GM21367 (cell line): ENCODE results near the gene CCDC86.

Source experiments
- ATAC-seq: cut with Tn5 transposase; IDR thresholded peaks from one replicate; pipeline ENCODE4 v1.9.1; 2021; ENCODE audit not compliant: unreplicated experiment

The CCDC86 gene

DNA sequence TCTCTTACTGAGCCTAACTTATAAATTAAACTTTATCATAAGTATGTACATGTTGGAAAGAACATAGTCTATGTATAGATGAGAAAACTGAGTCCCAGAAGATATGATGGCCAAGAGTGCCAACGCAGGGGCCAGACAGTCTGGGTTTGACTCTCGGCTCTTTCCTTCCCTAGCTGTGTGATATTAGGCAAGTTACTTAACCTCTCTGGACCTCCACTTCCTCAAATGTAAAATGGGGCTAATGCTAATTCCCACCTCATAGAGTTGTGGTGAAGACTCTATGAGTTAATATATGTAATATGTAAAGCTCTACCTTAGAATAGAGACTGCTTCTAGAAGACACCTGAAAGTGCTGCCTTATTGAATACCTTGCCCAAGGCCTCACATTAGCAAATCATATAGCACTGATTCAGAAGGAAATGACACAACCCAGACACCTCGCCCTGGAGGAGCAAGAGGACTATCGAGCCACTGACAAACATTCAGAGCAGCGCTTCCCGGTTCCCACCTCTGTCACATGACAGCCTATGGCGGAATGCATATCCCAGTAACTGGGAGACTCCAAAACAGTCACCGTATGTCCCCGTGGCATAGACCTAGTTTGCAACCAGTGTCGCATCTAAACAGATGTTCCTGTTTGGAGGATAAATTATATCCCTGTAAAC, 11.3 kb upstream of the CCDC86 start:
- no peak for ATAC-seq

DNA sequence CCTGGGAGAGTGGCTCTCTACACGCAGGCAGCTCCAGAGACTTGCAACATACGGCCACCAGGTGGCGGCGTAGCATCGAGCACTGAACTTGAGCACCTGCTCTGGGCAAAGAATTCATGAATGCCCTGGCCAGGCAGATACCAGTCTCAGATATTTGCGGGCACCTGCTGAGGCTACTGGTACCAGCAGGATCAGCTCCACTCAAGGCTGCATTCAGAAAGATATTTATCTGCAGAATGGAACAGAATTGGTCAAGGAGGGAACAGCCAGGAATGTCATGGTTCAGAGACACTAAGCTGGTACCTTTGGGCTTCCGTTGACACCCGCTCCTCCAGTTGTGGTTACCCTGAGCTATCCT, 10.8 kb upstream of the CCDC86 start:
- ATAC-seq, result no peak

DNA sequence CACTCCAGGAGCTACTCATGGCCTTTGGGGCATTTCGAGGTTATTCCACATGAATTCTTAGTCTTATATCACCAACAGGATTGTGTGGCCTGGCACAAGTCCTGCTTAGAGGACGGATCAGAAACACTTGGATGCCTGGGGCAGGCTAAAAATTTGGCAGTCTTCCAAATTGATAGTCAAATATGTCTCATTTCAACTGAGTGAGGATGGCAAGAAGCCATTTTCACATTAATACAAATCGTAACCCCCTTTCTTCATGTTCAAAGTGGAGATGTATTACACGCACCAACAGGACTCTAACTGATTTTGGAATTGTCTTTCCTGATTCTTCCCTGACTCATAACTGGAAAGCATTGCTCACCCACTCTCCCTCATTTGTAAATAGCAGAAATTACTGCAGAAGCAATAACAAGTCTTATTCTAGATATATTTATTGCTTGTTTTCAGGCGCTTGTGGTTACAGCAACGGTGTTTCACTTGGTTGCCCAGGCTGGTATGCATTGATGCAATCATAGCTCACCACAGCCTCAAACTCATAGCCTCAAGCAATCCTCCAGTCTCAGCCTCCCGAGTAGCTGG, 10.3 kb upstream of the CCDC86 start:
- ATAC-seq, result no peak

DNA sequence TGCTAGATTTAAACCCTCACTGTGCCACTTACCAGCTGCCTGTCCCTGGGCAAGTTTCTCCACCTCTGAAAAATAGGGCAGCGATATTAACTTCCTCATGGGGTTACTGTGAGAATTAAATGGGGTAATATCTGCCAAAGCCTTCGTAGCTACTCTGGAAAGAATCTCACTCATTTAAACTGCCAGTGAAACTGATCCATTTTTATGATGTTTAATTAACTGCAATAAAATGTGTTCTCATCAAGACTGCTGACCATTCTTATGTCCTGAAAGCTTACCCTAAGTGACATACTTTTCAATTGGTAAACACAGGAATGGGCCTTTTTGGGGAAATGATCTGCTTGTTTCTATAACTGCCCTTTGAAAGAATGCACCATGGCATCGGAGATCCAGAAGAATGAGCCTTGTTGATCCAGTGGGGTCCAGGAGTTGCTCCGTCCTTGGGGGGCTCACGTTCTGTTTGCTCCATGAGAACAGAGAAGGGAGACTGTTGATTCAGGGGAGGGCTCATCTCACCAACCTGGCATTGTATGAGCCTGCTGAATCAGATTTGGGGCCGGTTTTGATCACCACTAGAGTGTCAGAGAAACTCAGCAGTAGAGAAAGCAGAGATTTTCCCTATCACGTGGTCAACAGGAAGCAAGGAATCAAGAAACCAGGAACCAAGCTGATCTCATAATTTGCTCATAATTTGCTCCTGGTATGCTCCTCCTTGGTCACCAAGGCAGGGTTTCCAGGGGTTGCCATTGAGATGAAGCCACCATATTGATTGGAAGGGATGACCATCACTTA, 7.0 kb upstream of the CCDC86 start:
- ATAC-seq, result no peak

- ATAC-seq, result no peak
Measured at GRCh38 chr11:60835534-60835846, 6.4 kb upstream of the CCDC86 start.

DNA sequence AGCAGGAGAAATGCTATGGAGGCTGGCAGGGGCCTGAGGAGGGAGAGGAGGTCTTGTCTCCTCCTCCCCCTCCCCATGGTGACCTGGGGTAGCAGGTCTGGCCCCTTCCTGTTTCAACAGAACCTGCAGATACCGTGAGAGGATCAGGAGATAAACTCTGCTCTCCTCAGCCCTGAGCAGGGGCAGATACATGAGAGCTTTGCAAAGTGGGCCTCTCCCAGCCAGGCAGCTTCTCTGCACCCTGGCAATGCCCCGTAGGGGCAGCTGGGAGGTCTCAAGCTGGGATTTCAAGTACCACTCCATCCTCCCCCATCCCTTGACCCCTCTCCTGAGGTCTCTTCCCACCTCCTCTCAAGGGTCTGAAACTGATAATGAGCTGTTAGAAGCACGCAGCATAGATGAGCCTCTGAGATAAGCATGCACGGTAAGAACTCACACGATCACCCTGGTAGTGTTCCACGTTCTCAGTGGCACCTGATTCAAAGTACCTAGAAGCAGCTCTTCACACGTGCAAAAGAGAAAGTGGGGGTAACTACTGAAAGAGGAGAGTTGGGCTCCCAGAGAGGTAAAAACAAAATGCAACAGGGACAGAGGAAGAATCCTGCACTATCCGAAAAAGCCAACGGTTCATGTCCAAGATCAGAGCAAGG, 4.9 kb upstream of the CCDC86 start:
- no peak for ATAC-seq

DNA sequence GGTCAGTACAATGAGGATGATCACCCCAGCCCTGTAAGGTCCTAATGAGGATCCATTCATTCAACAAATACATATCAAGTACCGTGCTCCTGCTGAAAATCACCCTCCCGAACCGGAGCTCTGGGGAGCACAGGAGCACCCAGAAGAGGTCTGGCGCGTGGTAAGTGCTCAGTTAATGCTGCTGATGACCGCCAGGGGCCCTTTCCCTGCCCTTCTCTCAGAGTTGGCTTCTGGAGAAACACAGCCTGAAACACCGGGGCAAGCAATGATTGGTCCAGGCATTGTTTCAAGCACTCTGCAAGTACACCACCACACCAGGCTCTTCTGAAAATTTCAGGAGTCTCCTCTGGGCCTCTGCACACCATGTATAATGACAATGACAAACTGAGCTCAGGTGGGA, 3.8 kb upstream of the CCDC86 start:
- ATAC-seq, result no peak

- no peak for ATAC-seq
Measured at GRCh38 chr11:60840470-60841430, 1.2 kb upstream of the CCDC86 start.

GRCh38 chr11:60842668-60843600, 1.0 kb downstream of the CCDC86 start:
- no peak for ATAC-seq

DNA sequence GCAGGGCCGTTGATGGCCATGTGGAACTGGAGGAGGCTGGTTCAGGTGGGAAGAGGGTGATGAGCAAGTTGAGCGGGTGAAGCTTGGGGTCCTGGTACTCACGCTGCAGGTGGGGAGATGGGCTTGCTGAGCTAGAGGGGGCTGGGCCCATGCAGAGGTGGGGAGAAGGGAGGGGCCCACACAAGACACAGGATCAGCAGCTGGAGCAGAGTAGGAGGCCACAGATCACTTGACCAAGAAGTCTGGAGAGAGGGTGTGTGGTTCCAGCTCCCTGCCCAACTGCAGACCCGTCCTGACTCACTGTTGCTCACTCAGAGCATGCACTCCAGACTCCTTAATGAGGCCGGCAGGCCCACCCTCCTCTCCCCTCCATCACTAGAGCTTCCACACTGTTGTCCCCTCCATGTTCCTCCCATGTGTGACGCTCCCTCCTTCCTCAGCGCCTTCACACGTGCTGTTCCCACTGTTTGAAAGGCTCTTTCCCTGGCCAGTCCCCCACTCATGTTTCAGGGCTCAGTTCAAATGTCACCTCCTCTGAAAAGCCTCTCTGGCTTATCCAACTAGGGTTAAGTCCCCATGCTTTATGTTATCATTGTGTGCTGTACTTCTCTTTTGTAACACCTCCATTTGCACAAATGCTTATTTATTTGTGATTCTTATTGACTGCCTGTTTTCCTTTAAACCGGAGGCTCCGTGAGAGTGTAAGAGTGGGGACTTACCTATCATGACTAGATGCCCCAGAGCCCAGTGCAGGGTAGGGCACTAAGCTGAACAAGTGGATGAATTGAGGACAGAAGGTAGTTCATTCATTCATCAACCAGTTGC, 2.3 kb downstream of the CCDC86 start:
- ATAC-seq, result no peak

DNA sequence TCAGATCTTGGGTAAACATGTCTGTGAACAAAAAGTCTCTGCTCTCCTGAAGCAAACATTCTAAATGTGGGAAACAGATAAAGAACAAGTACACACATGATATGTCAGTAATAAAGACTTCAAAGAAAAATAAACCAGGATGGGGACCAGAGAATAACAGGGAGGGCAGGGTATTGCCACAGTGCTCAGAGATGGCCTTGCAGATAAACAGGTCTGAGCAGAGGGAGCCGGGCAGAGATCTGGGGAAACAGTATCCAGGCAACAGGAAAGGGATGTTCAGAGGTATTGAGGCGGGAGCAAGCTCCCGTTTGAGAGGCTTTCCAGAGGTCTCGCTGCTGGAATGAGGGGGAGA, 2.9 kb downstream of the CCDC86 start:
- ATAC-seq, result no peak

- no peak for ATAC-seq
Measured at GRCh38 chr11:60845338-60845737, 3.4 kb downstream of the CCDC86 start.

DNA sequence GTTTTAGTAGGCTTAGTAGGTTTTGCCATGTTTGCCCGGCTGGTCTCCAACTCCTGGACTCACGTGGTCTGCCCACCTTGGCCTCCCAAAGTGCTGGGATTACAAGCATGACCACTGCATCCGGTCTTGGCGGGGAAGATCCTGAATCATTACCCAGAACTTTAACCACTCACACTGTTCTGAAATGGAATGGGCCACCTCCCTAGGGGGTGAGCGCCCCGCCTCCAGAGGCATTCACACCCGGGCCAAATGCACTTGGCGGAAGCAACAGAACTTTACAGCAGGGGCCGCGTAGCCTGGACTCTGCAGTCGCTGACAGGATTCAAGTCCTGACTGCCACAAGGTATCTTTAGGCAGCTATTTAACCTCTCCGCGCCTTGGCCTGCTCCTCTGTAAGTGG, 5.4 kb downstream of the CCDC86 start:
- no peak for ATAC-seq

GRCh38 chr11:60847896-60848295, 6.0 kb downstream of the CCDC86 start:
- ATAC-seq, result no peak

DNA sequence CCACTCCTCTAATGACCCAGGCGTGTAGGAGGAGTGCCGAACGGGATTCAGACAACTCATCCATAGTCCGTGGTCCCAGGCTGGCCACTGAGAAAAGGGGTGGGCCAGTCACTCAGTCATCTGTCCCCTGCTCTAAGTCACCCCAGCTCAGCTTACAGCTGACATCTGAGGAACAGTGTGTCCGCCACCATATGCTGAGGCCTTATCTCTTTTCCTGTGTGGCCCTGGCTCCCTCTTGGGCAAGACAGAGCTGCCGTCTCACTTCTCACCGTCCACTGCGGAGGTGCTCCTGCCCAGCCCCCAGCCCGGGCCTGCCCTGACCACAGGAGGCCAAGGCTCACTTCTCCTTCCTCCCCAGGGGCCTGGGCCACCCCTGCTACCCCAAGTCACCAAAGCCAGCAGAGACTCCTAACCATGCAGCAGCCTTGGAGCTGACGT, 6.8 kb downstream of the CCDC86 start:
- no peak for ATAC-seq

- no peak for ATAC-seq
Measured at GRCh38 chr11:60849641-60850520, 8.0 kb downstream of the CCDC86 start.

GRCh38 chr11:60851327-60852104, 9.6 kb downstream of the CCDC86 start:
- ATAC-seq, result no peak
